GM21381 (cell line): ENCODE data around the gene AP1S2.
"Not testable (repeated sequence)": the region's sequence is repeated elsewhere in the genome, so short reads cannot be mapped to it uniquely, and the experiment has no call there.

Experiments used
- ATAC-seq: cut with Tn5 transposase; IDR thresholded peaks from one replicate; pipeline ENCODE4 v1.9.1; 2021; ENCODE audit warnings: mild to moderate bottlenecking, moderate library complexity; ENCODE audit not compliant: unreplicated experiment

The AP1S2 gene

DNA sequence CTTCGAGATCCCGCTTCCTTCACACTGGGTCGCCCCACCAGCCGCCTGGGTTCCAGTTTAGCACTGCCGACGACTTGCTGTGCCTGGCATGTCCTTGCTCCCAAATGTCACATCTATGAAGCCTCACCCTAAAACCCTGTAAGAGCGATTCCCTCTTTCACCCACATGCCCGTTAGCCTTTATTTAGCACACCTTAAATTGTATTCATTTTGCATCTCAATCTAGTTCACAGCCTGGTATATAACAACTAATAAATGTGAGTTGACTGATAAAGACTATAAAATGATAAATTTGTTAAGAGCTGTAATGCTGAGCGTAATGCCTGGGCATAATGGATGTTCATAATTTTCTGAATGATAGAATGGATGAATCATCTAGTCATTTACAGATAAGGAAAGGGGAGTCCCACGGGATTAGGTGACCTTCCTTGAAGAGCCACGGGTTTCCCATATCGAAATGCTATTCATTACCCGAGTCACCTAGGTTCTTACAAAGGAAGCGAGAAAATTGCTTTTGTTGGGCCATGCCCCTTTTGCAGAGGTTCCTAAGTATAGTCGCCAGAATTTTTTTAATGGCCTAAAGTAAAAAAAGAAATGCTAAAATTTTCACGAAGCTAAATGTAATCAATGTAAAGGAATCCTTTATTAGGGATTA is 1.1 kb upstream of the AP1S2 start:
- ATAC-seq: no peak

DNA sequence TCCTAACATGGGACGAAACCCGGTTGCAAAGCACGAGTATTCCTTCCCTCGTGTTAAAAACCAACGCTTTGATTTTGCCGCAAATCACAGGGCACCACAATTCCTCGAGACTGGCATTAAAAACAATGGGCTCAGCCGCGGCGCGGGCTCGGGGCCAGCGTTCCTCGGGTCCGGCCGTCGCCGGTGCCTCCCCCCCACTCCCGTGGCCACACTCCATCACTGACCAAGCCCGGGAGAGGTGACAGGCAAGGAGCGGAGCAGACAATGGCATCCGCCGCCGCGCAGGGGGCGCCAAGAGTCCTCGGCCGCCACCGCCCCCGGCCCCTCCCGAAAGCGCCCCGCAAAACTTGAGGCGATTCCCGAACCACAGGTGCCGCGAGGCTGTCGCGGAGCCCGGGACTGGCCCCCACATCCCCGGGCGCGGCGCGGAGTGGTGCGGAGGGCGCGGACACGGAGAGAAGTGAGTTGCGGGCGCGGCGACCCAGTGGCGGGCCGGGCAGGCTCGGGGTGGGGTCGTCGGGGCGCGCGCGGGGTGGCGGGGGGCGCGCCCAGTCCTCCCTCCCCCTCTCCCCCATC is 445 bp downstream of the AP1S2 start:
- peak; percentile 38 for ATAC-seq

DNA sequence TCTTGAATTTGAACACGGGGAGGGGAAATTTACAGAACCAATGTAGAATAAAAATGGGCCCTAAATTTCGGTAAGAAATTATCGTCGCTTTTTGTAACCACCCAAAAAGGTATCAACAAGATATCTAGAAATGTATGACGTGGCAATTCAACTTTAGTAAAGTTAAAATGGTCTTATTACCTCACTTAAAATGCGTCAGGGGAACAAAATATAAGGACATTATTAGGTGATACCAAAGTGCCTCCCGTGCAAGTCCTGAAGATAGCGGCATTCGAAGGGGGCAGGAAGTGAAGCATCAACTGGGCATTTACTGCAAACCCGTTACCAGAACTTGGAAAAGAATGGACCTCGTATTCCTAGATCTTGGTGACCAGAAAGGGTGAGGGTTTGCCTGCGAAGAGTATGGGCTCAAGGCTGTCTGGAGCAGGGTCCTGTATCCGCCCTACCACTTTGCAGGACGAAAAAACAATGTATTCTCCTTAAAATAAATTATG is 980 bp downstream of the AP1S2 start:
- no peak for ATAC-seq

DNA sequence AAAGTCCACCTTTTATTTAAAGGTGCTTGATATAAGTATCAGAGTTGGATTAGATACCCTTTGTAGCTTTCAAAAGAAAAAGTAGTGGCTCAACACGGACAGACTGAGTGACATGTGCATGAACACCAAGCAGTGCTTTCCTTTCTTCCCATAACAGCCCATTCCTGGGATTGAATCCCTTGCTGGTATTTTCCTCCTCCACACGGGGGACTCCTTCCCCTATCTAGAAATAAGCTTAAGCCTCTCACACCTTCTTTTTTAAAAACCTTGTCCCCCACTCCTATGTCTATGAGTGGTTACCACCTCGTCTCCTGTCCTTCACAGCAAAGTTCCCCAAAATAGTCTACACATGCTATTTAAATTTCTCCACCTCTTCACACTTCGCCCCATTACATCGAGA is 5.1 kb downstream of the AP1S2 start:
- ATAC-seq: no peak

DNA sequence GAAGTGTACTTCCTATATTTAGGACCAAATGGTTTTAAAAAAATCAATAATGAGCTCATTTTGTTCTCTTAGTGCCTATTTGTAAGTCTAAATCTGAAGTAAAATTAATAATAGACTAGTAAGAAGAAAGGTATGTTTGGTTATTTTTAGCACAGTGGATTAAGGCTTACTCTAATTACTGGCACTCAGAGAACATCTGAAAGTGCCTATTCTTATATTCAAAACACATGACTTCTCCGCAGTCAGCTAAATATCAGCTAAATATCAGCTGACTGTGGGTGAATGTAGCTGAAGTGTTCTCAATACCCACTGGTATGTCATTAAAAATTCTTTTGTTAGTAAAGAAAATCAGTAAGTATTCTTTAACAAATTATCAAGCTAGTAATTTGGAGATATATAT is 6.0 kb downstream of the AP1S2 start:
- ATAC-seq: no peak

DNA sequence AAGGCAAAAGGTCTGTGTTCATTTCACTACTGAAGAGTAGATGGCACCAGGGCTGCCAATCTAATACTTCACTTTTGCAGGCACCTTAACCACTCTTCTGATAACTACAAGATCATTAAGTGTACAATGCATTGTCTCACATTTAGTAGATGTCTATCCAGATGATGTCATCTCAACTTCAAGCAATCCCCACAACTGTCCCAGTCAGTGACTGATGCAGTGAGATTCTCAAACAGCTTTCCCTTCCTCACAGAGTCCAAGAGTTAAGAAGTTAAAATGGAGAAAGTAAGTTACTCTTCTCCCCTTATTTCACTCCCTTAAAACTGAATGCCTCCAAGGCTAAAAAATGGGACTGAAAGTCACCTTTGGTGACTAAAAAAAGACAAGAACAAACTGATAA is 10.7 kb downstream of the AP1S2 start:
- no peak for ATAC-seq

DNA sequence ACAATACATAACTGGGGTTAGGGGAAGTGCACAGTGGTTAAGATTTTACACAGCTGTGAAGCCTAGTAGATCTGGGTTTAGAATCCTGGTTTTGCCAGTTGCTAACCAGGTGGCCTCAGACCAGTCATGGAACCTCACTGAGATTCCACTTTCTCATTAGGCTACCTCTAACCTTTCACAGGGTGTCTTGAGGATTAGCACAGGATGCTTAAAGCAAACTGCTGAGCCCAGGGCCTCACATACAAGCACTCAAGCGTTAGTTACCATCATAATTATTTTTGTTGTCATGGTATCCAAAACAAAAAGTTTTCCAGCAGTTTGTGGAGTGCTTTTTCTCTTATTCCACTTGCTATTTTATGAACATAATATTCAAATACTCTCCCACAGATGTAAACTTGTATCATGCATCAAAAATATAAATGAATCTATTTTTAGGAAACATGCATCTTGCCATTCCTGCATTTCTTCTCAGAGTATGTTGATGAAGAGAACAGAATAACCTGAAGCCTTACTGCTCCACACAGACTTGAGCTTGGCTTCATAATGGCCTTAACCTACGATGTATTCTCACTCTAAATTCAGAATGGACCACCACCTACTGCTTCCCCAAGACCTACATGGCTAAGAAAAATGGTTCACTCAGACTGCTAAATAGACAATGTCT is 12.6 kb downstream of the AP1S2 start:
- ATAC-seq: no peak

DNA sequence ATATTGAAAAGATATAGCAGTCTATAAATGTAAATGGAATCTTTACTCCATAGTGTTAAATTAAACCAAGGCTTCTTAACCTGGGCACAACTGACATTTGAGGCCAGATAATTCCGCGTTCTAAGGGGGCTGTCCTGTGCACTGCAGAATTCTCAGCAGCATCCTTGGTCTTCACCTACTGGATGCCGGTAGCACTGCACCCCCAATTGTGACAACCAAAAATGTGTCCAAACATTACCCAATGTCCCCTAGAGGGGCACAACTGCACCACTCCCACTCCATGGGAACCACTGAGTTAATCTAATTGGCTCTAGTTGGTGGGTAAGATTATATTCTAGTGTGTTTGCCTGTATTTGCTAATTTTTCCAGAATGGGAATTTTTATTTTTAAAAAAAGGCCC is 16.6 kb downstream of the AP1S2 start:
- no peak for ATAC-seq

DNA sequence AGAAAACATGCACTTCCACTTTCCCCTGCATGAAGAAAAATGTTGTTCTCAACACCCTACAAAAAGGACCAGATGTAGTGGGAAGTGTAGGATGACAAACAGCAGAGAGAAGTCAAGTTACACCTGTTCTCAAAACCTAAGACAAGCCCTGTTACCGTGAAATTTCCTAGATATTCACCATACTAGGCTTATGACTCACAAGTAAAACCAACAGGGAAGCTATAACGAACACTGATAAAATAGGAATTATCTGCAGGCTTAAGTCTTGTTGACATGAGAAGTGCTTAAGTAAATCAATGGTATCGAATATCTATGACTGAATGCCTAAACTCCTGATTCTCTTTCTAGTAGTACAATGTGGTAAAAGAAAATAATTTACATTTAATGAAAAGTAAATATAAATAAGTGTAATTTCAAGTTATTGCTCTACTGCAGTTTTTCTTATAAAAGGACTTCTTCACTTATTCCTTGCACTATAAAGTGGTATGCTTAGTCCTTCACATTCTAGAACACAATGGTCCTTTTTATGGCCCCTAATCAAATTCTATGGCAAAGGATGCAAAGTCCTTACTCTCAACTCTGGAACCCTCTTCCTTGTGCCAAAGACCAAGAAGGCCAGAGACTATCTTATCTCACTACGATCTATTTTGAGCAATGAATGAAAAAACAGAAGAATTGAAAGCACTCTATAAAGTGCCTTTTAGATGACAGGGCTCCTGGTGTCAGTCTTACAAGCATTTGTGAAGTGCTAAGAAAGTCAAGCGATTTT is 19.6 kb downstream of the AP1S2 start:
- ATAC-seq: no peak

DNA sequence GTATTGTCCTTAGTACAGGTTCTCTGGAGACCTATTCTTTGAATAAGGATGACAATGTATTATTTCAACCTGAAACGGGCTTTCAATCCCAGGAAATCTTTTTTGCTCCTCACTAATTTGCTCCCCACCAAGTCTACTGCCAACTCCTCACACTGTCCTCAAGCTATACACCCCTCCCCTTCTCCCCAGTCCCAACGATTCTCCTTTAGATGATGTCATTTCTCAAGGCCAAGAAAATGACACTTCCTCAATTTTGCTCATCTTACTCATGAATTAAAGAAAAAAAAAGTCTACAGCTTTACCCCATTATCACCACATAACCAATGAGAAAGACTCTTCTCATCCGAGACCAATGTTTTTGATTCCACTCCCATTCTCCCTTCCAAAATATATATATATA is 20.6 kb downstream of the AP1S2 start:
- no peak for ATAC-seq

DNA sequence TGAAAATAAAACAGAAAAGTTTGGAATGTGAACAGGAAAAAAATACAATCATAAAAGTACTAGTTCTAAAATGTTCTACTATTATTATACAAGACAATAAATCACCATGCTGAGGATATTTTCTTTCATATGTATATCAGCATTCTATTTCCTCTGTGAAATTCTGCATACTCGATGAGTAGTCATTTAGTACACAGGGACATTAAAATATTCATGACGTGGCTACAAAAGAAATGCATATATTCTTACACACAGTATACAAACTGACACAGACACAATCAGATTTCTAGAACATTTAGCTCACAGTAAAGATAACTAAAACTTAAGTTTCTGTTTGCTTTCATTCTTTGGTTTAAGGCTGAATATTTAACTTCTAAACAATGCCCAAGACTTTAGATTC is 23.3 kb downstream of the AP1S2 start:
- ATAC-seq: not testable (repeated sequence)

DNA sequence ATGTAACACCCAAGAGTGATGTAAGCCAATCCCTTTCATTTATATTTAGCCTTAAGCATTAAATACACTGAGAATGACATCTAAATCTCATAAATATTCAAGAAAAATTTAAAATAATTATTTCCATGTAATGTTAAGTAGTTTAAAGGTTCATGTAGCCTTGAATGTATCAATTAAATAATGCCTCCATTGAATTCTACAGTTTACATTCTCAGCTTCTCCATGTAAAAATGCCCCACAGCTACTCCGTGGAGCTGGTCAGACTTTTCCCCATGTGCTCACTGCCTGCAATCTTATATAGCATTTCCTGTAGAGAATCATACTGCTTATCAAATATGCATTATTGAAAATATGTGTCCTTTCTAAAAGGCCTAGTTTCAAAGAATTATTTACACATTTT is 25.4 kb downstream of the AP1S2 start:
- ATAC-seq: no peak

DNA sequence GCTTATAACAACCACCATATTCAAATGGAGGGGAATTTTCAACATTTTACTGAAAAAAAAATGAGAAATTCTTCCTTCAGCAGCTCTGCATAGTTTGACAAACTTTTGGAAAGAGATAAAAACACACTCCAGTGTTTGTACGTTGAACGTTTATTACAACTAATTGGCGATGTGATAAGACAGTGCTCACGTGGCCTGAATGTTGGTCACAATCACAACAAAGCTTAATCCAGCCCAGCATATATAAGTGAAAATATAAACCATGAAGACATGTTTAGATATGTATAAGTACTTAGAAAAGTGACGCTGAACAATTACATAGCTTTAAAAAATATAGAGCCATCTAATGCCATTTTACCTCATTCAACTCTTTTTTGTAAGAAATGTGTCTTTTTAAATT is 28.7 kb downstream of the AP1S2 start:
- ATAC-seq: no peak

DNA sequence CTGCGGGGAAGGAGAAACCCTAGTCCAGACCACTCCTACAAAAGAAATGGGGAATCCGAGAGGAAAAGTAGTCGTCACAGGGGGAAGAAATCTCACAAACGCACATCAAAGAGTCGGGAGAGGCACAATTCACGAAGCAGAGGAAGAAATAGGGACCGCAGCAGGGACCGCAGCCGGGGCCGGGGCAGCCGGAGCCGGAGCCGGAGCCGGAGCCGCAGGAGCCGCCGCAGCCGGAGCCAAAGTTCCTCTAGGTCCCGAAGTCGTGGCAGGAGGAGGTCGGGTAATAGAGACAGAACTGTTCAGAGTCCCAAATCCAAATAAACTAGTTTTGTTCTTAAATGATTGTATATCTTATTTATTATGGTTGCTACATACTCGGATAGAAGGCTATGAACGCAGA is 31.7 kb downstream of the AP1S2 start:
- no peak for ATAC-seq

DNA sequence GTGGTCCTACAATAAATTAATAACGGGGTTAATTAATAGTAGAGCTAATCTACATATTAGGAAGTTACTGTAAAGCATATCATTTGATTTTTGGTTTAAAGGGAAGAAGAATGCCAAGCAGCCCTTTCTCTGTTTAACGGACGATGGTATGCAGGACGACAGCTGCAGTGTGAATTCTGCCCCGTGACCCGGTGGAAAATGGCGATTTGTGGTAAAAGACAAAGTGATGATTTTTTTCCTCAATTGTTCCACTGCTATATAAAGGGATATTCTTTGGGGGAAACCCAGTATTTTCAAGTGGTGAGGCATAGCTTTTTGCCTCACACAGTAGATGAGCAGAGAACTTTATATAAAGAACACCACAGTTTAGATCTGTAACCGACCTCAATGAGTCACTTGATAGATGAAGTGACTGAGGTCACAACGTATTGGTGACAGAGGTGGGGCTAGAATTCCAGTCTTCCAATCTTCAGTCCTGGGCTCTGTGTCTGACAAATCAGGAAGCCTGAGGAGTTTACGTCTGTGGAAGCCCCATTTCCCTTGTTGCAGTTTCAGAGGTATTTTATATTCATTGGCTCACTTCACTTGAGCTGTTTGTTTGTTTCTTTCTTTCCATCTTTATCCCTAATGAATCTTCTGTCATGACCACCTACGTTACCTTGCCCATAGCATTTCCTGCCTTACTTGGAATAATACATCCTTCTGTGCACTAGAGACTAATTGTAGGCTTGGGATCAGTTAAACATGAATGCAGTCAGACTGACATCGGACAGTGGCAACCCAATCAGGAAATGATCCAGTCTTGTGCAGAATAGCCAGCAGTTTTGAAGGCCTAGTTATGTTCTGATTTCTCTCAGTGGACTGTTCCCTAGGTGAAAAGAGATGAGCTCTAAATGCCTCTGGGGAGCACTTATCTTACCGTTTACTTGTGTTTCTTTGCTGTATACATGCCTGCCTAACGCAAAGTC is 34.2 kb downstream of the AP1S2 start:
- no peak for ATAC-seq

DNA sequence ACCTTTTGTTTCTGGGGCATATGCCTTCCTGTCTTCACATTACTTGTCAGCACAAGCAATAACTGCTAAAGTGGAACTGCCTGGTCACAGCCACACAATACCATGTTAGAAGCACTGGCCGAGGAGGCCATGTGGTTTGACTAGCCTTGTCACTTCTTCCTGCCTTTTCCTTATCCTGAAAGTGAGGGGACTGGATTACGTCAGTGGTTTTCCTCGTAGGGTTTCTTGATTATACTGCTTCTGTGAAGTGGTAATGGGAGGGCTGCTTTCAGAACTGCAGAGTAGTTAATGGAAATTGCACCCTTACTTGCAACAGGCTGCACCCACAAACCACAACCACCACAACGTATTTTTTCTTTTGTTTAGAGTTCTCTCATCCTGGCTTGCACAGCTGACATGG is 37.7 kb downstream of the AP1S2 start:
- no peak for ATAC-seq

DNA sequence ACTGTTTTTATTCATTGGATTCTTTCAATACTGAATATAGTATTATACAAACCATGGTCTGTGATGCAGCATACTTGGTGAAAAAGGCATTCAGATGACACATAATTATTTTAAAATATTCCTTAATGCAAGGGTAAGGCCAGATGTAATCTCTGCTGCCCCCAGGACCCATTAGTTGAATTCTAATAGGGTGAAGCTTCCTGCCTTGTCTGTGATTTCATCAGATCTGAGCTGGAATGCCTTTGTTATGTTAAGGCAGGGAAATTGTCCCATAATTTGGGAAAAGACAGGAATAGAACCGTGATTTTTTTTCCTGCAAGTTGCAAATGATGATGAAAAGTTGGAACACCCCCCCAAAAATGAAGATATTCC is 38.2 kb downstream of the AP1S2 start:
- ATAC-seq: no peak

DNA sequence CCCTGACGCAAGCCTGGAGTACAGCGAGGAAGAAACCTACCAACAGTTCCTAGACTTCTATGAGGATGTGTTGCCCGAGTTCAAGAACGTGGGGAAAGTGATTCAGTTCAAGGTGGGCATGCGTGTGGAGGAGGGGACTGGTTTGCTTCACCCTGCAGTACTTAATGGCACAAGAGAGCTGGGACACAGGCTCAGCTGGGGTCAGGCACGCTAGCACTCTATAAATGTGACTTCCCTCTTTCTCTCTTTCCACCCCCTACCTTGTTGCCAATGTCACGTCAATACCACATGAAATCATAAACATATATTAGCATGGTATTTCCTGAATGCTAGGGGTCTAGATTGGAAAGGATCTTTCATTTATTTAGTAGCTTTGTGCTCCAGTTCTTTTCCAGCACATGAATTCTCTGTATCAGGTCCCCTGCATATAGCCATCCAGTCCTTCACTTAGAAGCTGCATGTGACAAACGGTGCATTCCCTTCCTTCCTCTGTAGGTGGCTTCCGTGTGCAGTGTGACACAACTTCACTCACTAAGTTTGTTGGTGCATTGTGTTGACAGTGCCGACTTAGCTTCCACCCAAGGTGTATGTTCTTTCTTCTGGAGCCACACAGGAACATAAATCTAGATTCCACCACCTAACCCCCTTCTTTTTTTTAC is 38.7 kb downstream of the AP1S2 start:
- no peak for ATAC-seq

DNA sequence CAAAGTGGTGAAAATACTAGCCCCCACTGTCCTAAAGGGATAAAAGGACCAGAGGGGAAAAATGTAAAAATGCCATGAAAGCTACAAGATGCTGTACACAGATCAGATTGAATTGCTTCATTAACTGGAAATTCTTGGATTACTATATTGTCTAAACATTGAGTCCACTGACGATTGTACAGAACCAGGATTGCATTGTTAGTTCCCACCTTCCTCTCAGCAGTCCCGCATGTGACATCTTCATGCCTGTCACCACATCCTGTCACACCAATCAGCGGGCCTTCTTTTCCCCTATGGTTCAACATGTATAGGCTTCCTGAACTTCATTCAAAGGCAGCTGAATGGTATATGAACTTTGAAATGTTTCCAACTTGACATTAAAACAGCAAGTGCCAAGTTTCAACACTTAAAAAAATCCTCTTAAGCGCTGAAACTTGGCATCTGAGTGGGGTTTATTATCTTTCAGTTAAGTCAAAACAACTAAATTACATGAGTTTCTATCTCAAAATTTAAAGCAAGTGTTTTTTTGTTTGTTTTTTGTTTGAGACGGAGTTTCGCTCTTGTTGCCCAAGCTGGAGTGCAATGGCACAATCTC is 39.7 kb downstream of the AP1S2 start:
- ATAC-seq: no peak

DNA sequence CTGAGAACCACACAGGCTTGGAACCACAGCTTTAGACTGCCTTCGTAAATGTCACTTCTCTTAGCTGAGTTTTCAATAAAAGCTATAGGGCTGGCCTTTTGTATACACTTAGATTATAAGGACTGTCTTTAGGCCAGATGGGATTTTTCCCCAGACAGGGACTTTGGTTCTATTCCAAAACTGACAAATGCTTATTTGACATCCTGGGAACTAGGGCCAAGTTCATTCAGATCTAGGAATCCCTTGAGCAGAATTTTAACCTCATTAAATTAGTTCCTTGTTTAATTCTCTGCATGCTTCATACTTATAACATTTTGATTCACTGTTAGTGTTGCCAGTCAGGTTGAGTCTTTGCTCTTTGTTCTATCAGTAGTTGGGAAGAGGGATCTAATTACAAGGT is 41.2 kb downstream of the AP1S2 start:
- no peak for ATAC-seq
